Neuronal stem cell (in vitro differentiated cells): ENCODE measurements around the gene EIF4E1B.
A peak's percentile ranks its signal among the peaks of the same experiment; 100 is the strongest.

Source experiments
- DNase-seq: peaks from one replicate; pipeline ENCODE4 v3.0.0-alpha.2; 2013; ENCODE audit warnings: low spot score
- H2AFZ ChIP-seq: one replicate; pipeline ENCODE4 v1.6.1; 2013; ENCODE audit warnings: mild to moderate bottlenecking, low read length, inconsistent platforms
- H2AK5ac ChIP-seq: 2 replicates; pipeline ENCODE4 v1.6.1; 2013; ENCODE audit warnings: low read depth, mild to moderate bottlenecking, inconsistent platforms, low read length, moderate library complexity, mixed read lengths
- H2BK120ac ChIP-seq: 2 replicates; pipeline ENCODE4 v1.6.1; 2013; ENCODE audit warnings: low read depth, mild to moderate bottlenecking, inconsistent platforms, low read length, moderate library complexity, mixed read lengths
- H2BK12ac ChIP-seq: one replicate; pipeline ENCODE4 v1.6.1; 2013; ENCODE audit warnings: low read length, inconsistent platforms
- H2BK15ac ChIP-seq: 2 replicates; pipeline ENCODE4 v1.6.1; 2013; ENCODE audit warnings: mild to moderate bottlenecking, low read length, inconsistent platforms, mixed read lengths
- H2BK5ac ChIP-seq: one replicate; pipeline ENCODE4 v1.6.1; 2013; ENCODE audit warnings: inconsistent platforms, mild to moderate bottlenecking, low read length, moderate library complexity
- H3K14ac ChIP-seq: one replicate; pipeline ENCODE4 v1.6.1; 2013; ENCODE audit warnings: low read length, inconsistent platforms
- H3K18ac ChIP-seq: 2 replicates; pipeline ENCODE4 v1.6.1; 2013; ENCODE audit warnings: low read length, inconsistent platforms
- H3K23ac ChIP-seq: 2 replicates; pipeline ENCODE4 v1.6.1; 2013; ENCODE audit warnings: low read depth, mild to moderate bottlenecking, mixed read lengths, low read length, inconsistent platforms; ENCODE audit not compliant: poor library complexity
- H3K27ac ChIP-seq: replicated peaks from 3 replicates; pipeline ENCODE4 v1.5.1; 2013; ENCODE audit warnings: low read length, inconsistent platforms
- H3K27me3 ChIP-seq, 3 experiments: 2 replicates each; pipeline ENCODE4 v1.6.1; 2013; ENCODE audit warnings: low read length in 3 of 3, mild to moderate bottlenecking in 2 of 3, inconsistent platforms in 1 of 3, low read depth in 1 of 3, mixed read lengths in 1 of 3, moderate library complexity in 1 of 3; ENCODE audit not compliant: control insufficient read depth in 3 of 3, insufficient read depth in 3 of 3
- H3K36me3 ChIP-seq, 2 donors: replicated peaks in 1 of 2; 2 replicates each; pipeline ENCODE4 v1.6.1; 2013; ENCODE audit warnings: low read length in 2 of 2; ENCODE audit not compliant: control insufficient read depth in 2 of 2, insufficient read depth in 2 of 2
- H3K4ac ChIP-seq: 2 replicates; pipeline ENCODE4 v1.6.1; 2013; ENCODE audit warnings: inconsistent platforms, mild to moderate bottlenecking, low read length, moderate library complexity
- H3K4me1 ChIP-seq, 2 donors: 1 replicate in 1 of 2; 2 replicates in 1 of 2; pipeline ENCODE4 v1.6.1; 2013; ENCODE audit warnings: low read length in 2 of 2, low read depth in 1 of 2; ENCODE audit not compliant: control insufficient read depth in 2 of 2, insufficient read depth in 1 of 2
- H3K4me2 ChIP-seq: one replicate; pipeline ENCODE4 v1.6.1; 2013; ENCODE audit warnings: mild to moderate bottlenecking, low read length, inconsistent platforms; ENCODE audit not compliant: insufficient read depth, poor library complexity, severe bottlenecking
- H3K4me3 ChIP-seq, 2 donors: 2 replicates each; pipeline ENCODE4 v1.5.1; 2013; ENCODE audit warnings: low read length in 2 of 2, mild to moderate bottlenecking in 2 of 2, inconsistent platforms in 1 of 2, moderate library complexity in 1 of 2
- H3K79me1 ChIP-seq: one replicate; pipeline ENCODE4 v1.6.1; 2013; ENCODE audit warnings: low read depth, mild to moderate bottlenecking, inconsistent platforms, low read length, moderate library complexity
- H3K9ac ChIP-seq: one replicate; pipeline ENCODE4 v1.6.1; 2013; ENCODE audit warnings: mild to moderate bottlenecking, low read depth, low read length, inconsistent platforms; ENCODE audit not compliant: poor library complexity
- H3K9me3 ChIP-seq, 2 donors: replicated peaks in 1 of 2; 2 replicates each; pipeline versions ENCODE3 to v1.6.1; 2013; ENCODE audit warnings: low read length in 2 of 2, mild to moderate bottlenecking in 2 of 2, inconsistent platforms in 1 of 2, low read depth in 1 of 2, mixed read lengths in 1 of 2, moderate library complexity in 1 of 2; ENCODE audit not compliant: control insufficient read depth in 2 of 2, insufficient read depth in 1 of 2
- H4K8ac ChIP-seq: one replicate; pipeline ENCODE4 v1.6.1; 2013; ENCODE audit warnings: low read depth, mild to moderate bottlenecking, inconsistent platforms, low read length, moderate library complexity
- H4K91ac ChIP-seq: one replicate; pipeline ENCODE4 v1.6.1; 2013; ENCODE audit warnings: low read length, low read depth, mild to moderate bottlenecking, inconsistent platforms; ENCODE audit not compliant: poor library complexity
- WGBS, 2 donors: extraction: QIAGEN DNeasy Blood & Tissue Kit; methylation state at CpG; one replicate each; pipeline ENCODE4 v1.1.7; 2013; ENCODE audit warnings: missing lambda C conversion rate in 2 of 2, mixed read lengths in 1 of 2; ENCODE audit not compliant: insufficient read length in 2 of 2, insufficient replicate concordance in 1 of 2; ENCODE audit errors: extremely low coverage in 2 of 2; 5-methylcytosine and 5-hydroxymethylcytosine counted together

Gene EIF4E1B

DNA sequence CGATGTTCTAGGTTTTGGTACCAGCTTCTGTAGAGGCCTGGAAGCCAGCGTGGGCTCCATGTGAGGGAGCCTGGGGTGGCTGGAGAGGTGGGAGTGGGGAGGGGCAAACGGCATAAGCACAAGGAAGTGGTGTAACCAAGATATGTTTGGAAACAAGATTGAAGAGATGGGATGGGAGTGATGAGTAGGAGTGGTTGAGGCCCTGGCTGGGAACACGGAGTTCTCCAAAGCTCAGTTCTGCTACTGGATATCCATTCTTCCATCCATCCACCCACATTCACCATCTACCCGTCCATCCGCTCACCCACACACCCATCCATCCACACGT, 29.0 kb downstream of the EIF4E1B start:
- Histone ChIP-seq H3K18ac (no peak overlapping the region), H3K79me1 (no peaks in the 10 kb centered on the region), H3K9me3 (no peaks in the 10 kb centered on the region), H3K27ac (no peak overlapping the region), H2BK120ac (no peak overlapping the region), H3K9ac (no peak overlapping the region), H2AFZ (no peak overlapping the region), H3K14ac (no peak overlapping the region), H2BK12ac (no peak overlapping the region), H3K27me3 (peaks cover 0 to 8% (median 0%) of the 10 kb centered on the region in 3 experiments), H3K4me2 (no peak overlapping the region), H2BK15ac (no peak overlapping the region), H3K4ac (no peak overlapping the region), H3K4me3 (no peak overlapping the region), H3K23ac (no peak overlapping the region), H2AK5ac (no peak overlapping the region), H3K36me3 (peaks cover 3 to 7% of the 10 kb centered on the region in 2 donors), H4K91ac (no peak overlapping the region), H4K8ac (no peak overlapping the region), H3K4me1 (peaks cover 0 to 6% of the 10 kb centered on the region in 2 donors), H2BK5ac (no peak overlapping the region)
- DNase-seq = no peak
- WGBS, 2 donors = 80% methylated on average over 2 of the region's 7 CpGs; no CpG with 5 or more reads in 1 of the 2 donors

GRCh38 chr5:176659860-176660461, 29.5 kb downstream of the EIF4E1B start:
- Histone ChIP-seq H3K4me3 (no peak overlapping the region), H2AFZ (no peak overlapping the region), H2AK5ac (no peak overlapping the region), H2BK15ac (no peak overlapping the region), H2BK12ac (no peak overlapping the region), H3K27ac (no peak overlapping the region), H2BK120ac (no peak overlapping the region), H3K36me3 (peaks cover 3 to 5% of the 10 kb centered on the region in 2 donors), H3K79me1 (no peaks in the 10 kb centered on the region), H3K27me3 (peaks cover 0 to 11% (median 0%) of the 10 kb centered on the region in 3 experiments), H3K9me3 (no peaks in the 10 kb centered on the region), H3K18ac (no peak overlapping the region), H3K14ac (no peak overlapping the region), H4K8ac (no peak overlapping the region), H3K4me1 (peaks cover 0 to 9% of the 10 kb centered on the region in 2 donors), H3K9ac (no peak overlapping the region), H4K91ac (no peak overlapping the region), H3K4me2 (no peak overlapping the region), H3K23ac (no peak overlapping the region), H2BK5ac (no peak overlapping the region), H3K4ac (no peak overlapping the region)
- no peak for DNase-seq
- WGBS, 2 donors = 100% methylated on average over 1 of the region's 4 CpGs; no CpG with 5 or more reads in 1 of the 2 donors

DNA sequence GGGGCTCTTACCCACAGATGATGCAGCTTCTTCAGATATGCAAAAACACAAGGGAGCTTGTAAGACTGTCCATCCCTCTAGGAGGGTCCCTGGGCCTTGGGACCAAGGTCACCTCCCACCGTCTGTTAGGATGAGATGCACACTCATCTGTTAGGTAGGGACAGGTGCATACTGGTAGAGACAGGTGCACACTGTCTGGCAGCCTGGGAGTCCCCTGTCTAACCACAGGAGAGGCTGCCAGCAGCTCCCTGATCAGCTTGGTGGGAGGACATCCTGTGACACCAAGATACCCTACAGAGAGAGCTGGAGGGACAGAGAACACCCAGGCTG, 30.0 kb downstream of the EIF4E1B start:
- Histone ChIP-seq H3K4me1 (peaks cover 0 to 12% of the 10 kb centered on the region in 2 donors), H2BK12ac (no peak overlapping the region), H2BK5ac (no peak overlapping the region), H3K4me2 (no peak overlapping the region), H4K8ac (no peak overlapping the region), H3K9ac (peak overlapping the region; percentile 44), H3K23ac (no peak overlapping the region), H3K9me3 (no peaks in the 10 kb centered on the region), H2AFZ (no peak overlapping the region), H3K4ac (no peak overlapping the region), H3K36me3 (peaks cover 3 to 5% of the 10 kb centered on the region in 2 donors), H3K27me3 (peaks cover 0 to 16% (median 0%) of the 10 kb centered on the region in 3 experiments), H3K27ac (no peak overlapping the region), H3K4me3 (no peak overlapping the region), H3K14ac (no peak overlapping the region), H2AK5ac (no peak overlapping the region), H3K79me1 (no peaks in the 10 kb centered on the region), H2BK15ac (no peak overlapping the region), H3K18ac (no peak overlapping the region), H2BK120ac (no peak overlapping the region), H4K91ac (no peak overlapping the region)
- WGBS, 2 donors = no CpG with 5 or more reads among the region's 1 CpG
- no peak for DNase-seq

DNA sequence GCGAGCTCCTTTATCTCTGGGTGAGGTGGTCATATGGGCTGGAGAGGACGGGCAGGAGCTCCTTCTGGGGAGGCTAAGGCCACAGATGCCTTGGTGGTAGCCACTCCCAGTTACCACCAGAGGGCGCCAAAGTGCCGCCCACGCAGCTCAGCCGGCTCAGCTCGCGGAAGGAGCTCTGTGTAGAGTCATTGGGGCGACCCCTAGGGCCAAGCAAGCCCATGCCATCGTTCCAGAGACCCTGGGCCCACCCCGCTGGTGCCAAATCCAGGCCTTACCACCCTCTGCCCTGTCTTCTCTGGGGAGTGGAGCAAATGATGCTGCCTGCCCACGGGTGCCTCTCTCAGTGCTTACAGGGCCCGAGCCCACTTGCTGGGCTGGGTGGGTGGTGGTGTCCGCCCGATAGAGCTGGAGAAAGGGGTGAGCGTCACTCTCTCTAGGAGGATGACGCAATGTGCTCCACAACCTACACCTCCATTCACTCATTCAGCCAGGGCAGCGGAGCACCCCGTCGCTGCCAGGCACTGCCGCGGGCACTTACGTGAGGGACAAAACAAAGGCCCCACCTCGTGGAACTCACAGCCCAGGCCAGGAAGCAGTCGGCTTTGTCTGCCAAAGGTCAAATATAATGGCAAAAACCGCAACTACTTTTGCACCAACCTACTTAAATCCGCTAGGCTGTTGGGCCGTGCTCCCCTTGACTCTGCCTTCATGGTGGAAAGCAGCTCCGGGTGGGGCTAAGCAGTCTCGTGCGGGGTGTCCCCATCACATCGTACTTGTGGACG, 30.6 kb downstream of the EIF4E1B start:
- Histone ChIP-seq H3K14ac (no peak overlapping the region), H2AFZ (no peak overlapping the region), H3K18ac (peak overlapping the region; percentile 83), H2BK12ac (no peak overlapping the region), H3K9me3 (no peaks in the 10 kb centered on the region), H3K27me3 (peaks cover 0 to 16% (median 0%) of the 10 kb centered on the region in 3 experiments), H3K27ac (no peak overlapping the region), H2AK5ac (peak overlapping the region; percentile 16), H3K23ac (peak overlapping the region; percentile 25), H3K36me3 (peaks cover 3 to 5% of the 10 kb centered on the region in 2 donors), H3K4me1 (peaks cover 0 to 12% of the 10 kb centered on the region in 2 donors), H4K8ac (peak overlapping the region; percentile 70), H3K4me3 (no peak overlapping the region), H3K79me1 (no peaks in the 10 kb centered on the region), H2BK5ac (no peak overlapping the region), H3K4me2 (no peak overlapping the region), H2BK15ac (no peak overlapping the region), H3K9ac (no peak overlapping the region), H3K4ac (no peak overlapping the region), H4K91ac (no peak overlapping the region), H2BK120ac (no peak overlapping the region)
- WGBS, 2 donors = no CpG with 5 or more reads among the region's 33 CpGs
- peak; percentile 85 for DNase-seq
